BLaER1 treated with 17β-estradiol and CSF1 and Interleukin-3, amounts not matched to agents 10 nM and 100 nM (cell line): ENCODE data around the gene DBNDD1.

Source experiments
- H3K27ac ChIP-seq, 11 experiments: shearing (Covaris generic); formaldehyde crosslinking; 2 replicates each; pipeline ENCODE4 v1.8.1; 2022
- H3K27me3 ChIP-seq, 11 experiments: shearing (Covaris generic); formaldehyde crosslinking; 2 replicates each; pipeline ENCODE4 v1.8.1; 2022
- H3K36me3 ChIP-seq, 11 experiments: shearing (Covaris generic); formaldehyde crosslinking; 2 replicates each; pipeline ENCODE4 v1.8.1; 2022
- H3K4me1 ChIP-seq, 10 experiments: shearing (Covaris generic); formaldehyde crosslinking; 2 replicates each; pipeline ENCODE4 v1.8.1; 2022
- H3K4me2 ChIP-seq, 11 experiments: shearing (Covaris generic); formaldehyde crosslinking; 2 replicates each; pipeline ENCODE4 v1.8.1; 2022
- H3K4me3 ChIP-seq, 10 experiments: shearing (Covaris generic); formaldehyde crosslinking; 2 replicates each; pipeline ENCODE4 v1.8.1; 2022
- H3K9ac ChIP-seq, 11 experiments: shearing (Covaris generic); formaldehyde crosslinking; 2 replicates each; pipeline ENCODE4 v1.8.1; 2022
- H3K9me3 ChIP-seq, 11 experiments: shearing (Covaris generic); formaldehyde crosslinking; replicated peaks in 1 of 11; 2 replicates each; pipeline ENCODE4 v1.8.1; 2022
- H4K20me1 ChIP-seq, 11 experiments: shearing (Covaris generic); formaldehyde crosslinking; 2 replicates each; pipeline ENCODE4 v1.8.1; 2022
- Cebpa-rat ChIP-seq, 11 experiments: shearing (Covaris generic); IDR thresholded peaks; 2 replicates each; pipeline ENCODE4 v1.8.1; 2022

DBNDD1 gene

DNA sequence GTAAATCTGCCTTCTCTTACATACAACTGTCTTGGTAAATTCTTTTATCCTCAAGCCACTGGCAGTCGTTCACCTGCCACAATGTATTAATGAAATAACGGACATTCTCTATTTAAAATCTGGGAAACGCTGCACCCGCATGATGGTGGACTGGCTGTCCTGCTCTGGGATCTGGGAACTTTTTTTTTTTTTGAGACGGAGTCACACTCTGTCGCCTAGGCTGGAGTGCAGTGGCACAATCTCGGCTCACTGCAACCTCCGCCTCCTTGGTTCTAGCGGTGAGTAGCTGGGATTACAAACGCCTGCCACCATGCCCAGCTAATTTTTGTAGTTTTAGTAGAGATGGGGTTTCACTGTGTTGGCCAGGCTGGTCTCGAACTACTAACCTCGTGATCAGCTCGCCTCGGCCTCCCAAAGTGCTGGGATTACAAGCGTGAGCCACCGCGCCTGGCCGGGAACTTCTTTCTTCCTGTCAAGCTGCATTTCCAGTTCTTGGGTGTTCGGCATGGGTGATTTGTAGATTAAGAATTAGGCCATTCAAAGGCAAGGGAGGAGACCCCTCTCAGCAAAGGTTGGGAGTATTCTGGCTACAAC is 29.6 kb upstream of the DBNDD1 start:
- TF ChIP-seq Cebpa-rat (IDR thresholded peaks at IDR 0.05) = no peak
- Histone ChIP-seq H3K36me3 (no peaks in the 10 kb centered on the region; a peak in 1 of 22 replicates), H3K27me3 (no peaks in the 10 kb centered on the region), H3K4me2 (no peak overlapping the region), H3K4me1 (peaks cover 0 to 13% (median 2%) of the 10 kb centered on the region in 10 experiments; a peak in 14 of 20 replicates), H4K20me1 (no peaks in the 10 kb centered on the region; a peak in 1 of 22 replicates), H3K4me3 (no peak overlapping the region), H3K9me3 (peaks cover 10 to 21% (median 11%) of the 10 kb centered on the region in 11 experiments), H3K27ac (no peak overlapping the region), H3K9ac (no peak overlapping the region)

DNA sequence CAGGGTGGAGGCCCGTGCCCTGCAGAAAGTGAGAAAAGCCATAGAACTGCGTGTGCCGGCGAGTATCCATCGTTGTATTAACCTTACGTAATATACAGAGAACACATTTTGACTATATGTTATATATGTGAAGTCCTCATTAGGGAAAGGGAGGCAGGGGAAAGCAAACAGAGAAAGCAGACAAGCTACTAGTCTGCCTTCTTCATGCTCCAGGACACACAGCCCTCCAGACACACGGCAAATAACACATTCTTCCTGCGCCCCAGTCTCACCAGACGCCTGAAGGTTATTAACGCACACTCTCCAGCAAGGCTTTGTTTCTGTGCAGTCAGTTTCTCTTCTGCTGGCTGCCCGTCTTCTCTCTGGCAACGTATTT is 29.1 kb upstream of the DBNDD1 start:
- H3K36me3 ChIP-seq = peaks cover 0 to 4% (median 0%) of the 10 kb centered on the region in 11 experiments; a peak in 1 of 22 replicates
- TF ChIP-seq Cebpa-rat (IDR thresholded peaks at IDR 0.05) = 0 out of 22 replicates have a peak, but pooled peaks of 1 of the 11 experiments have one; percentile 22
- no peak overlapping the region for H3K27ac ChIP-seq
- no peak overlapping the region for H3K9ac ChIP-seq
- H4K20me1 ChIP-seq = no peaks in the 10 kb centered on the region; a peak in 1 of 22 replicates
- H3K4me1 ChIP-seq = peaks cover 0 to 18% (median 7%) of the 10 kb centered on the region in 10 experiments; a peak in 14 of 20 replicates
- no peaks in the 10 kb centered on the region for H3K27me3 ChIP-seq
- peaks cover 5 to 16% (median 6%) of the 10 kb centered on the region in 11 experiments; a peak in 21 of 22 replicates for H3K9me3 ChIP-seq
- no peak overlapping the region for H3K4me3 ChIP-seq
- H3K4me2 ChIP-seq = no peak overlapping the region

- no peaks in the 10 kb centered on the region for H3K27me3 ChIP-seq
- H3K27ac ChIP-seq = no peak overlapping the region
- peaks cover 0 to 5% (median 0%) of the 10 kb centered on the region in 11 experiments; a peak in 3 of 22 replicates for H4K20me1 ChIP-seq
- no peak overlapping the region for H3K4me2 ChIP-seq
- H3K9ac ChIP-seq = no peak overlapping the region
- peaks cover 0 to 20% (median 9%) of the 10 kb centered on the region in 10 experiments; a peak in 14 of 20 replicates for H3K4me1 ChIP-seq
- peaks cover 0 to 11% (median under 1%) of the 10 kb centered on the region in 11 experiments; a peak in 14 of 22 replicates for H3K9me3 ChIP-seq
- TF ChIP-seq Cebpa-rat (IDR thresholded peaks at IDR 0.05) = no peak
- H3K4me3 ChIP-seq = no peak overlapping the region
- H3K36me3 ChIP-seq = peaks cover 0 to 9% (median 0%) of the 10 kb centered on the region in 11 experiments; a peak in 4 of 22 replicates
These were observed 28.6 kb upstream of the DBNDD1 start for GRCh38 chr16:90047714-90048346.

- H3K4me2 ChIP-seq = no peak overlapping the region
- H3K9ac ChIP-seq = no peak overlapping the region; a peak in 1 of 22 replicates
- peaks cover 0 to 10% (median 0%) of the 10 kb centered on the region in 11 experiments; a peak in 3 of 22 replicates for H4K20me1 ChIP-seq
- H3K4me3 ChIP-seq = no peak overlapping the region
- no peaks in the 10 kb centered on the region for H3K27me3 ChIP-seq
- no peak for TF ChIP-seq Cebpa-rat (IDR thresholded peaks at IDR 0.05)
- H3K9me3 ChIP-seq = peaks cover 0 to 9% (median 0%) of the 10 kb centered on the region in 11 experiments; a peak in 7 of 22 replicates
- H3K36me3 ChIP-seq = peaks cover 0 to 16% (median 0%) of the 10 kb centered on the region in 11 experiments; a peak in 4 of 22 replicates
- H3K27ac ChIP-seq = no peak overlapping the region
- H3K4me1 ChIP-seq = peaks cover 0 to 20% (median 9%) of the 10 kb centered on the region in 10 experiments; a peak in 14 of 20 replicates
These were observed 27.9 kb upstream of the DBNDD1 start for GRCh38 chr16:90046971-90047713.

DNA sequence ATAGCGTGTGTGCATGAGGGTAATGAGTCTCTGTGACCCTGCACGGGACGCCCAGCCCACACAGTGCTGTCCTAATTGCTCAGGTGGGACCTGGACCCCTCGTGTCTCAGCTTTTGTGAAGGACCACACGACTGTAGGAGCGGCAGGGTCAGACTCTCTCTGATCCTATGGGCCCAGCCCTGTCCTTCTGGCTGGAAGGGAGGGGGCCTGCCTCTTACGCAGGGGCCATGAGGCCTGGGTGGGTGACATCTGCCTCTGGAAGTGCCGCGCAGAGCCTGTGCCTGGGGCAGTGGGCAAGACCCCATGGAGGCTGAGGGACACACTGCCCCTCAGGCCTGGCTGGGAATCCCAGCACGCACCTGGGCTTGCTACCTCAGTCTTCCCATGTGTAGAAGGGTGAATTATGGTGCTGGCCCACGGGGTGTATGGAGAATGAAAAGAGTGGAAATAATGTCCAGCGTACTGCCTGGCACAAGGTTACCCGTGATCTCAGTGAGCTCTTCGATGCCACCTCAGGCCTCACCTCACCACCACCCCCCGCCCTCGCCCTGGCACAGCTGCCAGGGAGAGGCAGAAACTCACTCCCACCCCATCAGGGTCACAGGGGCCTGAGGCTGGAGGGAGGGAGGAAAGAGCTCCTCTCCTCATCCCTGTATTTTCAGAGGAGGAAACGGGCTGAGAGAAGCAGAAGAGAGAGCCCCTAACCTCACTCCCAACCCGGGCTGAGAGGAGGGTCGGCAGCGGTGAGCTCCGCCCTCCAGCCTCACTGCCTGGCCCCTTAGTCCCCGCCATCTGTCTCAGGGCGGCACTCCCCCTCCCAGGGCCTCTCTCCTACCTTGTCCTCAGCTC is 27.1 kb upstream of the DBNDD1 start:
- Histone ChIP-seq H3K36me3 (peaks cover 0 to 19% (median 0%) of the 10 kb centered on the region in 11 experiments; a peak in 4 of 22 replicates), H3K4me1 (peaks cover 0 to 20% (median 9%) of the 10 kb centered on the region in 10 experiments; a peak in 14 of 20 replicates), H3K9me3 (peaks cover 0 to 4% (median 0%) of the 10 kb centered on the region in 11 experiments; a peak in 1 of 22 replicates), H3K4me2 (no peak overlapping the region), H3K27ac (no peak overlapping the region), H3K27me3 (no peaks in the 10 kb centered on the region), H4K20me1 (peaks cover 0 to 10% (median 0%) of the 10 kb centered on the region in 11 experiments; a peak in 3 of 22 replicates), H3K4me3 (no peak overlapping the region), H3K9ac (no peak overlapping the region; a peak in 1 of 22 replicates)
- TF ChIP-seq Cebpa-rat (IDR thresholded peaks at IDR 0.05) = no peak

DNA sequence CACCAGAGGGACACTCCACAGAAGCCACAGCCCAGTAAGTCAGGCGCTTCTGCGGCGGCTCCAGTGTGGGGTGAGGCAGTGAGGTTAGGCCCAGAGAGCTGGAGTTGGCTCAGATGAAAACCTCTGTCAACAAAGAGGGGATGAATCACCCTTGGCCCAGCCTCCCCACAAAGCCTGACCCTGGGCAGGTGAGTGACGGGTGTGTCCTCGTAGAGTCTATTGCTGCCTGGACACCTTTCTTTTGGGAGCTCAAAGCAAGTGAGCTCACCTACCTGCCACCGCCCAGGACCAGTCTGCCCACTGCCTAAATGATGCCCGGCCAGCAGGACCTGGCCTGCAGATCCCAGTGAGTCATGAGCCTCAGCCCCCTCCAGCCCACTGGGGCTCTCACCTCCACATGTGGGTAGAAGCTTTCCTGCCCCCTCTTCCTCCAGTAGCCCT is 24.9 kb upstream of the DBNDD1 start:
- Histone ChIP-seq H3K36me3 (peaks cover 11 to 40% (median 15%) of the 10 kb centered on the region in 11 experiments; a peak in 20 of 22 replicates), H4K20me1 (peaks cover 0 to 23% (median 0%) of the 10 kb centered on the region in 11 experiments; a peak in 4 of 22 replicates), H3K9ac (no peak overlapping the region), H3K9me3 (peaks cover 0 to 4% (median 0%) of the 10 kb centered on the region in 11 experiments; a peak in 1 of 22 replicates), H3K4me2 (peak overlapping the region in 7 of 11 experiments; percentile 10 to 43 (median 24); a peak in 6 of 22 replicates), H3K4me1 (peaks cover 0 to 20% (median 9%) of the 10 kb centered on the region in 10 experiments; a peak in 14 of 20 replicates), H3K4me3 (no peak overlapping the region), H3K27me3 (no peaks in the 10 kb centered on the region), H3K27ac (no peak overlapping the region)
- no peak for TF ChIP-seq Cebpa-rat (IDR thresholded peaks at IDR 0.05)

- H3K27me3 ChIP-seq = no peaks in the 10 kb centered on the region
These were observed 24.3 kb upstream of the DBNDD1 start for GRCh38 chr16:90043526-90043925.

More at GRCh38 chr16:90043526-90043925, 24.3 kb upstream of the DBNDD1 start:
- peak overlapping the region in 8 of 11 experiments; percentile 10 to 43 (median 24); a peak in 9 of 22 replicates for H3K4me2 ChIP-seq
- H4K20me1 ChIP-seq = peaks cover 0 to 23% (median 0%) of the 10 kb centered on the region in 11 experiments; a peak in 5 of 22 replicates
- H3K9me3 ChIP-seq = peaks cover 0 to 4% (median 0%) of the 10 kb centered on the region in 11 experiments; a peak in 1 of 22 replicates
- no peak overlapping the region for H3K27ac ChIP-seq
- peaks cover 17 to 46% (median 21%) of the 10 kb centered on the region in 11 experiments; a peak in 21 of 22 replicates for H3K36me3 ChIP-seq
- H3K4me3 ChIP-seq = no peak overlapping the region
- H3K4me1 ChIP-seq = peaks cover 0 to 20% (median 9%) of the 10 kb centered on the region in 10 experiments; a peak in 14 of 20 replicates
- TF ChIP-seq Cebpa-rat (IDR thresholded peaks at IDR 0.05) = no peak
- H3K9ac ChIP-seq = peak overlapping the region in 1 of 11 experiments; percentile 9; a peak in 1 of 22 replicates
